Astrocyte (in vitro differentiated cells and primary cell): ENCODE data around the gene ZFR2.
"Not testable (repeated sequence)": the region's sequence is repeated elsewhere in the genome, so short reads cannot be mapped to it uniquely, and the experiment has no call there.

Source experiments
- EZH2 ChIP-seq: IDR thresholded peaks from 2 replicates; pipeline ENCODE4 v1.6.1; 2012; ENCODE audit warnings: mild to moderate bottlenecking, low read length, inconsistent platforms; ENCODE audit not compliant: insufficient read depth
- TF ChIP-seq, protein P1 (sequence below): IDR thresholded peaks from 2 replicates; pipeline ENCODE4 v1.5.1; 2011; ENCODE audit warnings: low read depth, mild to moderate bottlenecking, inconsistent platforms, low read length, moderate library complexity; ENCODE audit not compliant: insufficient read depth

DNA sequence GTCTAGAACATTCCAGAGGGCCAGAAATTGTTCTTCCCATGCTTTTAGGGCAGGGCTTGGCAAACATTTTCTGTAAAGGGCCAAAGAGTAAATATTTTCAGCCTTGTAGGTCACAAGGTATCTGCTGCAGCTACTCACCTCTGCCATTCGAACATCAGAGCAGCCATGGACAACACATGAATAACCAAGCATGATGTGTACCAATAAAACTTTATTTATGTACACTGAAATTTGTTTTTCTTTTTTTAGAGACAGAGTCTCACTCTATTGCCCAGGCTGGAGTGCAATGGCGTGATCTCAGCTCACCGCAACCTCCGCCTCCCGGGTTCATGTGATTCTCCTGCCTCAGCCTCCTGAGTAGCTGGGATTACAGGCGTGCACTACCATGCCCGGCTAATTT, 111.1 kb downstream of the ZFR2 start:
- TF ChIP-seq, protein P1, sequence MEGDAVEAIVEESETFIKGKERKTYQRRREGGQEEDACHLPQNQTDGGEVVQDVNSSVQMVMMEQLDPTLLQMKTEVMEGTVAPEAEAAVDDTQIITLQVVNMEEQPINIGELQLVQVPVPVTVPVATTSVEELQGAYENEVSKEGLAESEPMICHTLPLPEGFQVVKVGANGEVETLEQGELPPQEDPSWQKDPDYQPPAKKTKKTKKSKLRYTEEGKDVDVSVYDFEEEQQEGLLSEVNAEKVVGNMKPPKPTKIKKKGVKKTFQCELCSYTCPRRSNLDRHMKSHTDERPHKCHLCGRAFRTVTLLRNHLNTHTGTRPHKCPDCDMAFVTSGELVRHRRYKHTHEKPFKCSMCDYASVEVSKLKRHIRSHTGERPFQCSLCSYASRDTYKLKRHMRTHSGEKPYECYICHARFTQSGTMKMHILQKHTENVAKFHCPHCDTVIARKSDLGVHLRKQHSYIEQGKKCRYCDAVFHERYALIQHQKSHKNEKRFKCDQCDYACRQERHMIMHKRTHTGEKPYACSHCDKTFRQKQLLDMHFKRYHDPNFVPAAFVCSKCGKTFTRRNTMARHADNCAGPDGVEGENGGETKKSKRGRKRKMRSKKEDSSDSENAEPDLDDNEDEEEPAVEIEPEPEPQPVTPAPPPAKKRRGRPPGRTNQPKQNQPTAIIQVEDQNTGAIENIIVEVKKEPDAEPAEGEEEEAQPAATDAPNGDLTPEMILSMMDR = not testable (repeated sequence)
- not testable (repeated sequence) for TF ChIP-seq EZH2
